Raji (cell line): ENCODE results near the gene XDH.

Source experiments
- POLR2A ChIP-seq: IDR thresholded peaks from 2 replicates; pipeline ENCODE4 v1.6.1; 2011; ENCODE audit warnings: low read depth, low read length, control low read depth; ENCODE audit not compliant: insufficient read depth

The XDH gene

GRCh38 chr2:31414601-31415241 is at the start of gene XDH:
TSS of gene XDH (minus strand) at chr2:31414742. CDS start at chr2:31414666, 76 bp downstream.
- TF ChIP-seq POLR2A = no peak

- no peak for TF ChIP-seq POLR2A
These were observed 43.1 kb upstream of the XDH start for GRCh38 chr2:31457651-31458050.

- TF ChIP-seq POLR2A = no peak
These were observed 32.3 kb upstream of the XDH start for GRCh38 chr2:31446848-31447247.

DNA sequence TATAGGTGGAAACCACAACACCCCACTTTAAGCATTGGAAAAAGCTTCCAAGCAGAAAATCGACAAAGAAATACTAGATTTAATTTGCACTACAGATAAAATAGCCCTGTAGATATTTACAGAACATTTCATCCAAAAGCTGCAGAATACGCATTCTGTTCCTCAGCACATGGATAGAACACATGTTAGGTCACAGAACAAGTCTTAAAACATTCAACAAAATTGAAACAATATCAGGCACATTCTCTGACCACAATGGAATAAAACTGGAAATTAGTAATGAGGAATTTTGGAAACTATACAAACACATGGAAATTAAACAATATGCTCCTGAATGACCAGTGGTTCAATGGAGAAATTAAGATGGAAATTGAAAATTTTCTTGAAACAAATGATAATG is 27.8 kb upstream of the XDH start:
- TF ChIP-seq POLR2A = no peak

DNA sequence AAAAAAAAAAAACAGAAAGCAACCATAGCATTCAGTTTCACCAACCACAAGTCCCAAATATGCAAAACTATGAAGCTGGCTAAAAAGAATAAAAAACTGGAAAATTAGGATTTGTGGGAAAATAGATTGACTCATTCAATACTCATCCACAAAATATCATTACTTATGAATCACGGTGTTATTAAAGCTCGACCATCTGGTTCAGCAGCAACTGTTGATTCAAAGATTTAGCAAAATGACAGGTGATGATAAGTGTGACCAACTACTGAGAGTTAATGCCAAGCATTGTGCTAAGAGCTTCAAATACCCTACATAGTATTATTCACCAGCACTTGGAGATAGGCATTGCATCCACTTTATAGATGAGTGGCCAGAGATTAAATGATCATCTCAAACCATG is 26.2 kb upstream of the XDH start:
- TF ChIP-seq POLR2A = no peak

- no peak for TF ChIP-seq POLR2A
These were observed 20.4 kb upstream of the XDH start for GRCh38 chr2:31434911-31435310.

- TF ChIP-seq POLR2A = no peak
These were observed 19.0 kb upstream of the XDH start for GRCh38 chr2:31433541-31433940.

DNA sequence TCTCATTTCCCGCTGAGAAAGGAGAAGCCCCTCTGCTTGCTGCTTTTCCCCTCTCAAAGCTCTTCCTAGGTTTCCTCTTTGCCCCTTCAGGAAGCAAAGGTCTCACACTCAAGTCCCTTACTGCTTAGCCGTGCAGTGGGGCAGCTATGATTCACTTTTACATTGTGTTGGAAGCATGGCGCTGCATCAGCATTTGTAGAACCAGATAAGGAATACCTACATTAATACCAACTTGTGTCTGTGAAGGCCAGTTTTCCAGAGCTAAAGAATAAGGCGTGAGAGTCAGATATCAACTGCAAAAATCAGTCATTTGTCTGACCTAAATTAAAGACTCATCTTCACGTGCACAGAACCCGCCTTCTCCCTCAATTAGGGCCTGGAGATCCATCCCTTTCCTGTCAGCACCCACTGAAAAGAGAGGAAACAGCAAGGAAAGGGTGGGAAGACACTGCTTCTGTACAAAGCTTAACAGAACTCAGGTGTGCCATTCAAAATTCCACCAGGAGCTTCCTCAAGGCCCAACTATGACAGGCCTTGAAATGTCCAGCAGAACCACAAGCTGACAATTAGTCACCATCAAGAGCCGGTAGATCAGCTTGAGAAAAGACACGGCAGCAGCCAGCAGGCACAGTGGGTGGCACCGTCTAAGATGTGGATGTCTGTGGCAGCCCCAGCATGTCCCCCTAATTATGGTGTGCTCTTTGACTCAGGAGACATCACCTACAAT is 16.1 kb upstream of the XDH start:
- no peak for TF ChIP-seq POLR2A

DNA sequence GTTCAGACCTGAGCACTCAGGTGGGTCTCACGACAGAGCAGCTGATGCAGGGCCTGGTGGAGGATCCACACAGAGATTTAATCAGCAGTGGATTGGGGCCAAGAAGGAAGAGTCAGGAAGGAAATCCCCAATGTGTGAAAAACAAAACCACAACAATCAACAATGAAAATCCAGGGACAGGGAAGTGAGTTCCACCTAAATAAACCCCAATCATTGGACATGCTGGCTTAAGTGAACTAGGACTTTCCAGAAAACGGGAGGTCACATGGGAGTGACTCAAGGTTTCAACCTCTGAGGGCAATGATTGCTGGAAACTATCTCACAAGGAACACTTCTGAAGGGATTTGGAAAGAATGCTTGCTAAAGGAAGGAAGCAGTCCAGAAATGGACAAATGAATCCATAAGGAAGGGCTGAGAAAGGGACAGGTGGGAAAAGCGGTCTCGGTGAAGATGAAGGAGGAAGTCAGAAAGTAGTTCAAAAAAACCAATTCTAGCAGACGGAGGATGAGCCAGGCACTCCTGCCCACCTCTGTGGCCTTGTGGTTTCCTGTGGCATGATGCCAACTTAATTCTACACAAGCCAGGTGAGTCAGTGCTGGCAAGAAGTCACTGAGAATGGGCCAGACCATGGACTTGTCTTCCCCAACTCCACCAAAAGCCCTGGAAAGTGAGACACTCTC is 15.4 kb upstream of the XDH start:
- TF ChIP-seq POLR2A = no peak

DNA sequence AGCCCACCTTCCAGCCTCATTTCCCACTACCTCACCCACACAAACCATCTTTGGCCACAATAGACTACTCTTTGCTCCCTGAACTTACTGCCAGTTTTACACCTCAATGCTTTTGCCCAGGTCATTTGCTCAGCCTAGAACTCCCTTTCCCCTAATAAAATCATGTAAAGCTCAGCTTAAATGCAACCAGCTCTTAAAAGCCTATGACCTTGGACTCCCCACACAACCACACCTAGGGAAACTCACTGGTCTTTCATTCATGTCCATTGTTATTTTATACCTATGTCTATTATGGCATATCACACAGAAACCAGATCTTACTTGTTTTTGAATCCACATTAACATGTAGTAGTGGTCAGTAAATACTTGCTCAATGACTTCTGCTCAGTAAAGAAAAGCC is 14.5 kb upstream of the XDH start:
- no peak for TF ChIP-seq POLR2A

DNA sequence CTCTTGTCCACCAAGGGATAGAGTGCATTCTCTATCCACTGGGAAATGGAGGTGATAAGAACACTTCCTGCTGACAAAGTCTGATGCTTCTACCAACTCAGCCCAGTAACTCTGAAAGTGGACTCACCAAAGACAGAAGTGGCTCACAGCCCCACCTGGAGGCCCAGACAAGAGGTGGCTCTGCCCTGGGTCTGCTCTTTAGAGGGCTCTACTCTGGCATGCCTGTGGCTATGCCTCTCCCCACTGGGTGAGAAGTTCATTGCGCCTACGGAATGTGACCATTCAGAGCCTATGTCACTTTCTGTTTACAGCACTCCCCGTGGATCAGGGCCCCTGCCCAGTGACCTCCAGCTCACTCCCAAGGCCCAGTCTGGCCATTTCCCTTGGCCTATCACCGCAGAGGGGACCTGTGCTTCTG is 13.5 kb upstream of the XDH start:
- TF ChIP-seq POLR2A = no peak

GRCh38 chr2:31426096-31426495 is 11.6 kb upstream of the XDH start:
- no peak for TF ChIP-seq POLR2A

DNA sequence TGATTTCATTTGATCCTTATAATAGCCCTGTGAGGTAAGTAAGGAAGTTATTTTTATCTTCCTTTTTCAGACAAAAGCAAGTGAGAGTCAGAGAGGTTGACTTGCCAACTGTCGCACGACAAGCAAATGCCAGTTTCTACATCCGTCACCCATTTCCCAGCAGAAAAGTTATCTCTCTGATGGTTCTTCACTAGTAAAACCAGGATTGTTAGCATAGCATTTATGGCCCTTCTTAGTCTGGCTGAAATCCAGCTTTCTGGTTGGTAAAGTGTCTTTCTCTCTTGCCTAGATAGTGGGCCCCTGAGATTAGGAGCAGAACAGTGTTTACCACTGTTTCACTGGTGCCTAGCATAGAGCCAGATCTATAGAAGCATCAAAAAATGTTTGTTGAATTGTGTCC is 7.1 kb upstream of the XDH start:
- TF ChIP-seq POLR2A = no peak

- TF ChIP-seq POLR2A = no peak
These were observed 6.4 kb upstream of the XDH start for GRCh38 chr2:31420936-31421335.

- TF ChIP-seq POLR2A = no peak
These were observed 4.8 kb upstream of the XDH start for GRCh38 chr2:31419386-31419785.

- no peak for TF ChIP-seq POLR2A
These were observed 879 bp upstream of the XDH start for GRCh38 chr2:31415421-31415820.
